Mesendoderm (in vitro differentiated cells): Measurements from ENCODE around the gene DNAJB1.

Source experiments
- DNase-seq: peaks from one replicate; pipeline ENCODE4 v3.0.0; 2013
- H2AK5ac ChIP-seq: 2 replicates; pipeline ENCODE4 v1.6.1; 2013; ENCODE audit warnings: low read length, inconsistent platforms
- H2BK120ac ChIP-seq: 2 replicates; pipeline ENCODE4 v1.6.1; 2013; ENCODE audit warnings: low read depth, mild to moderate bottlenecking, low read length, moderate library complexity, mixed read lengths
- H2BK15ac ChIP-seq: replicated peaks from 2 replicates; pipeline ENCODE4 v1.6.1; 2013; ENCODE audit warnings: low read depth, mild to moderate bottlenecking, moderate library complexity
- H2BK5ac ChIP-seq: 2 replicates; pipeline ENCODE4 v1.6.1; 2013; ENCODE audit warnings: low read length, inconsistent platforms
- H3K18ac ChIP-seq: 2 replicates; pipeline ENCODE4 v1.6.1; 2013; ENCODE audit warnings: mild to moderate bottlenecking, low read length, mixed read lengths
- H3K23ac ChIP-seq: one replicate; pipeline ENCODE4 v1.6.1; 2013; ENCODE audit warnings: low read length
- H3K27ac ChIP-seq: 2 replicates; pipeline ENCODE4 v1.5.1; 2013; ENCODE audit warnings: low read depth, mild to moderate bottlenecking, inconsistent platforms, low read length, moderate library complexity
- H3K27me3 ChIP-seq: 2 replicates; pipeline ENCODE4 v1.6.1; 2013; ENCODE audit warnings: low read length, control low read depth, mild to moderate bottlenecking, inconsistent platforms; ENCODE audit not compliant: insufficient read depth, poor library complexity
- H3K36me3 ChIP-seq: 2 replicates; pipeline ENCODE4 v1.6.1; 2013; ENCODE audit warnings: low read length, inconsistent platforms; ENCODE audit not compliant: control insufficient read depth, insufficient read depth
- H3K4ac ChIP-seq: one replicate; pipeline ENCODE4 v1.6.1; 2013; ENCODE audit warnings: low read depth, mild to moderate bottlenecking, low read length, moderate library complexity
- H3K4me1 ChIP-seq: 2 replicates; pipeline ENCODE4 v1.6.1; 2013; ENCODE audit warnings: low read depth, low read length, inconsistent platforms; ENCODE audit not compliant: control insufficient read depth
- H3K4me2 ChIP-seq: 2 replicates; pipeline ENCODE4 v1.6.1; 2013; ENCODE audit warnings: low read length
- H3K4me3 ChIP-seq: 2 replicates; pipeline ENCODE4 v1.5.1; 2013; ENCODE audit warnings: mild to moderate bottlenecking, low read length
- H3K56ac ChIP-seq: one replicate; pipeline ENCODE4 v1.6.1; 2013; ENCODE audit warnings: low read length
- H3K79me1 ChIP-seq: 2 replicates; pipeline ENCODE4 v1.6.1; 2013; ENCODE audit warnings: low read length, inconsistent platforms
- H3K79me2 ChIP-seq: 2 replicates; pipeline ENCODE4 v1.6.1; 2013; ENCODE audit warnings: mild to moderate bottlenecking, low read length; ENCODE audit not compliant: control insufficient read depth, insufficient read depth
- H3K9ac ChIP-seq: 2 replicates; pipeline ENCODE4 v1.6.1; 2013; ENCODE audit warnings: low read length, inconsistent platforms
- H4K5ac ChIP-seq: one replicate; pipeline ENCODE4 v1.6.1; 2013; ENCODE audit warnings: low read length
- H4K8ac ChIP-seq: one replicate; pipeline ENCODE4 v1.6.1; 2013; ENCODE audit warnings: low read depth, mild to moderate bottlenecking, control low read depth, low read length, moderate library complexity
- WGBS: extraction: QIAGEN DNeasy Blood & Tissue Kit; methylation state at CpG from one replicate; pipeline ENCODE4 v1.1.7; 2013; ENCODE audit warnings: low lambda C conversion rate, missing lambda C conversion rate; ENCODE audit not compliant: insufficient coverage; ENCODE audit errors: extremely low coverage; 5-methylcytosine and 5-hydroxymethylcytosine counted together

DNAJB1 gene

DNA sequence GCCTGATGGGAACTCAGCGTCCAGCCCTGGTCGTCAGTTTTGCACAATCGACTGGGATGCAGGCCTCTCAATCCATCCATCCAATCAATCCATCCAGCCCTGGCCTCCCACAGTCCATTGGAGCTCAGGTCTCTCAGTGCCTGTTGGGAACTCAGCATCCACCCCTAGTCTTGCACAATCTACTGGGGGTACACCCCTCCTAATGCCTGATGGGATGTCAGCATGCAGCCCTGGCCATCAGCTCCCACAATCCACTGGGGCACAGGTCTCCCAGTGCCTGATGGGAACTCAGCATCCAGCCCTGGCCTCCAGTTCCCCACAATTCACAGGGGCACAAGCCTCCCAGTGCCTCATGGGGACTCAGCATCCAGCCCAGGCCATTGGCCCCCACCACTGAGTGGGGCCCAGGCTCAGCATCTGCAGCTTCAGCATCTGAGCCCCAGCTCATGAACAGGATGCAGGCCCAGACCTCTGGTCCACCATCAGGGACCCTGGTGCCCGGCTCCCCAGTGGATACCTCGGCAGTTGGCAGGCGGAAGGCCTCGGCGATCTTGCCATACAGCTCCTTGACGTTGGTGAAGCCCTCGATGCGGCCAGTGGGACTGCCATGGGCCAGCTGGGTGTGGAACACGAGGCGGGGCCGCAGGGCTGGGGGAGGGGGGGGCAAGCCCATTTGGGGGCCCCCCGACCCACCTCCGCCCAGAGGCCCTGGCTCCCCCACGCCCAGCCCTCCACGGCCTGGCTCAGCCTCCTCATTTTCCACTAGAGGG lies 35.8 kb downstream of the DNAJB1 start:
- H2AK5ac ChIP-seq, result no peak overlapping the region
- no peaks in the 10 kb centered on the region for H3K36me3 ChIP-seq
- H3K27ac ChIP-seq, result no peak overlapping the region
- WGBS, result no CpG with 5 or more reads among the region's 18 CpGs
- H3K79me1 ChIP-seq, result peaks cover 3% of the 10 kb centered on the region
- no peak overlapping the region for H3K4me3 ChIP-seq
- no peaks in the 10 kb centered on the region for H3K79me2 ChIP-seq
- H3K4me2 ChIP-seq, result no peak overlapping the region
- no peak overlapping the region for H2BK120ac ChIP-seq
- no peak overlapping the region for H3K18ac ChIP-seq
- H3K23ac ChIP-seq, result no peak overlapping the region
- no peak overlapping the region for H3K9ac ChIP-seq
- DNase-seq, result no peak
- no peak overlapping the region for H4K8ac ChIP-seq
- H3K27me3 ChIP-seq, result no peaks in the 10 kb centered on the region
- peaks cover 2% of the 10 kb centered on the region for H3K4me1 ChIP-seq
- no peak overlapping the region for H3K4ac ChIP-seq
- no peak overlapping the region for H3K56ac ChIP-seq
- H4K5ac ChIP-seq, result no peak overlapping the region
- no peak overlapping the region for H2BK5ac ChIP-seq
- no peak overlapping the region for H2BK15ac ChIP-seq

DNA sequence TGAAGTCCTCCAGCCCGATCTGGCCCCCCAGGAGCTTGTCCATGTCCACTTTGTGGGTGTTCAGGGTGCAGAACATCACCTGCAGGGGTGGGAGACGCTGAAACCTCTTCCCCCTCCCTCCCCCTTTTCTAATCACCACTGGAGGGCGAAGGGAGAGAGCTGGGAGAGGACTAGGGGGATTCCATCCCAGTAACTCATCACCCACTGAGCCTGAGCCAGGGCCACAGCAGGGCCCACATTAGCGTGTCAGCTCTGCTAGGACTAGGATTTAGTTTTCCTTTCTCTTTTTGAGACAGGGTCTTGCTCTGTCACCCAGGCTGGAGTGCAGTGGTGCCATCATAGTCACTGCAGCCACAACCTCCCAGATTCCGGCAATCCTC lies 37.5 kb downstream of the DNAJB1 start:
- H3K27ac ChIP-seq, result no peak overlapping the region

DNA sequence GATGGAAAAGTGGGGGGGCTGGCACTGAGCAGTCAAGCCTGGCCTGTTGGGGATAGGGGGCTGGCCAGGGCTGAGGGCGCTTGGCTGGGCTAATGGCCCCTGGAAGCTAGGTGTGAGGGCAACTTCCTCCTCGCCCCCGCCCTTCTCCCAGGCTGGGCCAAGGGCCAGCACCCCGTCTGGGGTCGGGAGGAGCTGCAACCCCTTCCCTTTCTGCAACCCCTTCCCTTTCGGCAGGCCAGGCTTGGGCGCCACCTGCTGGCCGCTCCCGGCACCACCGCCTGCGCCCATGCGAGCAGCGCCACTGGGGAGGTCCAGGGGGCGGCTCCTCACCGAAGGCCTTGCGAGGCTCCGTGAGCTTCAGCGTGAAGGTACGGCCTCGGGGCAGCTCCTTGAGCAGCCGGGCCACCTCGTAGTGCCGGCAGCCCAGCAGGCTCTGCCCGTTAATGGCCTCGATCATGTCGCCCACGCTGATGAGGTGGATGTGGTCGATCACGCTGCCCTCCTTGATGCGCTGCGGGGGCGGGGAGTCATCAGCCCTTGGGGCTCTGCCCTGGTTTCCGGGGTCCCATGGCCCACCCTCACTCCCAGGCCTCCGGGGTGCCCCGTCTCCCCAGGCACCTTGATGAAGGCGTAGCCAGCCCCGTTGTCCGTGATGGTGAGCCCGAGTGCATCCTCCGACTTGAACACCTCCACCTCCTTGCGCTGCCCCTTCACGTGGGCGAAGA lies 38.1 kb downstream of the DNAJB1 start:
- Histone ChIP-seq H3K9ac (peak overlapping the region; percentile 20), H4K8ac (no peak overlapping the region), H3K27me3 (no peaks in the 10 kb centered on the region), H3K79me2 (no peaks in the 10 kb centered on the region), H3K23ac (no peak overlapping the region), H2AK5ac (no peak overlapping the region), H3K18ac (no peak overlapping the region), H3K4me1 (peaks cover 2% of the 10 kb centered on the region), H3K27ac (no peak overlapping the region), H2BK15ac (no peak overlapping the region), H3K4ac (no peak overlapping the region), H3K4me3 (no peak overlapping the region), H3K56ac (no peak overlapping the region), H3K79me1 (no peaks in the 10 kb centered on the region), H2BK5ac (no peak overlapping the region), H2BK120ac (no peak overlapping the region), H4K5ac (no peak overlapping the region), H3K36me3 (no peaks in the 10 kb centered on the region), H3K4me2 (no peak overlapping the region)
- peak; percentile 82 for DNase-seq
- no CpG with 5 or more reads among the region's 43 CpGs for WGBS

More for the DNA sequence above, 37.5 kb downstream of the DNAJB1 start:
- H4K5ac ChIP-seq, result no peak overlapping the region
- H3K4me3 ChIP-seq, result no peak overlapping the region
- no peaks in the 10 kb centered on the region for H3K79me2 ChIP-seq
- H3K56ac ChIP-seq, result no peak overlapping the region
- H3K4me1 ChIP-seq, result peaks cover 2% of the 10 kb centered on the region
- no peak overlapping the region for H3K18ac ChIP-seq
- H2BK5ac ChIP-seq, result no peak overlapping the region
- H3K4ac ChIP-seq, result no peak overlapping the region
- H3K9ac ChIP-seq, result no peak overlapping the region
- no peak for DNase-seq
- no peaks in the 10 kb centered on the region for H3K27me3 ChIP-seq
- no peaks in the 10 kb centered on the region for H3K36me3 ChIP-seq
- H3K79me1 ChIP-seq, result no peaks in the 10 kb centered on the region
- no peak overlapping the region for H2BK15ac ChIP-seq
- H3K23ac ChIP-seq, result no peak overlapping the region
- no peak overlapping the region for H4K8ac ChIP-seq
- H2BK120ac ChIP-seq, result no peak overlapping the region
- H2AK5ac ChIP-seq, result no peak overlapping the region
- no peak overlapping the region for H3K4me2 ChIP-seq
- no CpG with 5 or more reads among the region's 5 CpGs for WGBS

DNA sequence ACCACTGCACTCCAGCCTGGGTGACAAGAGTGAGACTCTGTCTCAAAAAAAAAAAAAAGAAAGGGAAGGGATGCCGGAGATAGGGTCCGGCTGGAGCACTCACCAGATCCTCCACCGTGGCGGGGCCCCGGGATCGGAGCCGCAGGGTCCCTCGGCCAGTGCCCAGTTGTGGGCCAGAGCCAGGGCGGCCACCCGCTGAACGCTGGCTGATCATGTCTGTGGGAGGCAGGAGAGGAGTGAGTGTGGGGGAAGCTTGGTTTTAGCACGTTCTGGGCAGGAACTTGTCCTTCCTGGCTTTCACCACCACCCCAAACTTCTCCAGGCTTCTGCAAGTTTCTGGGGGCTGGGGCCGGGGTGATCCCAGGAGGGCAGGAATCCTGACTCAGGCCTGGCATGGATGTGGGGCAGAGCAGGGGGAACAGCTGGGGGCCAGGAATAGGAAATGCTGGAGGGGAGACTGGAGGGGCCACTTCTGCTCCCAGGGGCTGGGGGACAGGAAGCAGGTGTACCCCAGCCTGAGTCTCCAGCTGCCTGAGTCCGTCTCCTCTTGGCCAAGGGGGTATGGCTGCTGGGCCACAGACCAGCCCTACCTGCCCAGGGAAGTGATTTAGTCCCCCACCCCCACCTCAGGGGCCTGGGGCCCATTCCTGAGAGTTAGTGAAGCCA lies 38.8 kb downstream of the DNAJB1 start:
- Histone ChIP-seq H3K23ac (no peak overlapping the region), H3K79me2 (no peaks in the 10 kb centered on the region), H2BK5ac (no peak overlapping the region), H3K4me1 (peaks cover 2% of the 10 kb centered on the region), H2BK15ac (no peak overlapping the region), H3K36me3 (no peaks in the 10 kb centered on the region), H3K18ac (no peak overlapping the region), H3K27ac (no peak overlapping the region), H4K8ac (no peak overlapping the region), H4K5ac (no peak overlapping the region), H3K27me3 (no peaks in the 10 kb centered on the region), H3K4me3 (no peak overlapping the region), H3K9ac (no peak overlapping the region), H3K56ac (no peak overlapping the region), H3K79me1 (no peaks in the 10 kb centered on the region), H3K4me2 (no peak overlapping the region), H3K4ac (no peak overlapping the region), H2AK5ac (no peak overlapping the region), H2BK120ac (no peak overlapping the region)
- DNase-seq, result no peak
- WGBS, result no CpG with 5 or more reads among the region's 14 CpGs

DNA sequence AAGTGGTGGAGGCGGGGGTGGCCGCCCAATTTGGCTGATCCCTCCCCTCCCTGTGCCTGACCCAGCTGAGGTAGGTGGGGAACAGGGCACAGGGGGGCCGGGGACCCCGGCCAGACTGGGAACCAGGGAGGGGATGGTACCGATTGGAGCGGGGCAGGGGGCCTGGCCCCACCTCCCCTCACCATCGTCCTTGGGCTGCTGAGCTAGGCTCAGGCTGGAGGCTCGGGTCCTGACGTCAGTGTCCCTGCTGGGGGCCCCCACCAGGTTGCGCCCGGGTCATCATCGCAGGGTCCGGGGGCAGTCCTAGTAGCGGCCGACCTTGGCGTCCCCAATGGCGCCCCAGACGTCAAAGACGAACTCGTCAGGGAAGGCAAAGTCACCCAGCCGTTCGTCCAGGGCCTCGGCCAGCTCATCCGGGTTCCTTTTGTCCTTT lies 40.1 kb downstream of the DNAJB1 start:
- Histone ChIP-seq H3K23ac (no peak overlapping the region), H3K36me3 (no peaks in the 10 kb centered on the region), H3K4me3 (no peak overlapping the region), H3K56ac (no peak overlapping the region), H4K5ac (no peak overlapping the region), H3K27me3 (no peaks in the 10 kb centered on the region), H2AK5ac (no peak overlapping the region), H3K4me2 (no peak overlapping the region), H3K79me2 (no peaks in the 10 kb centered on the region), H3K79me1 (no peaks in the 10 kb centered on the region), H4K8ac (no peak overlapping the region), H3K18ac (no peak overlapping the region), H3K4ac (no peak overlapping the region), H3K4me1 (peaks cover 2% of the 10 kb centered on the region), H2BK15ac (no peak overlapping the region), H3K27ac (no peak overlapping the region), H2BK5ac (no peak overlapping the region), H2BK120ac (no peak overlapping the region), H3K9ac (no peak overlapping the region)
- WGBS, result no CpG with 5 or more reads among the region's 24 CpGs
- DNase-seq, result no peak
